Activated naive CD4-positive, alpha-beta T cell treated with Interleukin-2 at 50 U/mL for 16 hours (primary cell): ENCODE results near the gene SETD7.
"Not testable (repeated sequence)": the region's sequence is repeated elsewhere in the genome, so short reads cannot be mapped to it uniquely, and the experiment has no call there.

Experiments used
- DNase-seq: peaks from one replicate; pipeline ENCODE4 v3.0.0-alpha.2; 2020

SETD7 gene

GRCh38 chr4:139506774-139507173 is 49.2 kb downstream of the SETD7 start:
- no peak for DNase-seq

GRCh38 chr4:139503622-139504166 is 52.3 kb downstream of the SETD7 start:
- no peak for DNase-seq

DNA sequence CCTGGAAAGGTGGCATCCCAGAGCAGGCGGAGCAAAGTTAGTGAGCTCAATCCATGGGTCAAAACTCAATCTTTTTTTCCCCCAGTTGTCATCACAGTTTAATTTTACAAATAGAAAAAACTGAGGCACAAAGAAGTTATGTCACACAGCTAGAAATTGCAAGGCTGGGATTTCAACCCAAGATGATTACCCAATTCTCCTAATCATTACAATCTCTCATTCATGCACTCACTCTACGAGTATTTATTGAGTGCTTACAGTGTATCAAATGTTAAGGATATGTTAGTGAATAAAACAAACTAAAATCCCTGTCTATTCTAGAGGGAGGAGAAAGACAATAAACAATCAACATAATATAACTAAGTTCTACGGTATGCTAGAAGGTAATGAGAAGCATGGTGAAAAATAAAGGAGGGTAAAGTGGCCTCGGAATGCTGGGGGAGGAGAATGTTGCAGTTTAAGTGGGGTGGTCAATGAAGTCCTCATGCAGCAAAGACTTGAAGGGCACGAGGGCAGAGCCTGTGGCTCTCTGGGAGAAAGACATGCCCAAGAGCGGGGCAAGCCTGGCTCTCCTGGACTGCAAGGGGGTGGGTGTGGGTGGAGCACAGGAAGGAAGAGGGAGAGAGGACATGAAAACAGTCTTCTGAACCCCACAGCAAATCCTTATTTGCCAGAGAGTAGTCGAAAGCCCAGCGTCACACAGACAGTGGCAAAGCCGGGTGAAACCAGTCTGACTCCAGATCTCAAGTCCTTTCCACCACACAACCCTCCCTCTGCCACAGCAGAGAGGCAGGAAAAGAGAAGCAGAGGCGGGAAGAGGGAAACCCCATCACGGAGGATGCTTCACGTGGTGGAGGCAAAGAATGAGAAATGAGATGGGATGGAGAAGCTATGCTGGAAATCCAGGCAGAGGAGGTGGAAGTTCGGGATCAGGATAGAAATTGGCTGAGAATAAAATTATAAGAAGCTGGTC is 53.8 kb downstream of the SETD7 start:
- DNase-seq = no peak

- no peak for DNase-seq
Observed at GRCh38 chr4:139501527-139501926, 54.5 kb downstream of the SETD7 start.

- no peak for DNase-seq
Observed at GRCh38 chr4:139501117-139501516, 54.9 kb downstream of the SETD7 start.

GRCh38 chr4:139499186-139499585 is 56.8 kb downstream of the SETD7 start:
- DNase-seq = no peak

DNA sequence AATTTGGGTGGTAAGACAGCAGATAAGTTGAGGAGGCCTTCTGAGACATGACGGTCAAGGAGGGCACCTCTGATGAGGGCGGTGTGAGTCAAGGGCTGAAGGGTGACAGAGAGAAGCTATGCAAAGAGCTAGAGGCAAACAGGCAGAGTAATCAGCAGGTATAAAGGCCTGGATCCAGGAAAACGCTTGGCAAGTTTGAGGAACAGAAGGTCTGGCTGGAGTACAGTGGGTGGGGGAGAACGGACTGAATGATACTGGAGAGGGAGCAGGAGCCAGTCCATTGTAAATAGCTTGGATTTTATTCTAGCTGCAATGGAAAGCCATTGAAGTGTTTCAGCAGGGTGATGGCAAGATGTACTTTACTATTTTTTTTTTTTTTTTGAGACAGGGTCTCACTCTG is 62.8 kb downstream of the SETD7 start:
- no peak for DNase-seq

GRCh38 chr4:139492429-139492828 is 63.6 kb downstream of the SETD7 start:
- no peak for DNase-seq

GRCh38 chr4:139489638-139490037 is 66.4 kb downstream of the SETD7 start:
- no peak for DNase-seq

GRCh38 chr4:139488442-139488841 is 67.6 kb downstream of the SETD7 start:
- DNase-seq = no peak

DNA sequence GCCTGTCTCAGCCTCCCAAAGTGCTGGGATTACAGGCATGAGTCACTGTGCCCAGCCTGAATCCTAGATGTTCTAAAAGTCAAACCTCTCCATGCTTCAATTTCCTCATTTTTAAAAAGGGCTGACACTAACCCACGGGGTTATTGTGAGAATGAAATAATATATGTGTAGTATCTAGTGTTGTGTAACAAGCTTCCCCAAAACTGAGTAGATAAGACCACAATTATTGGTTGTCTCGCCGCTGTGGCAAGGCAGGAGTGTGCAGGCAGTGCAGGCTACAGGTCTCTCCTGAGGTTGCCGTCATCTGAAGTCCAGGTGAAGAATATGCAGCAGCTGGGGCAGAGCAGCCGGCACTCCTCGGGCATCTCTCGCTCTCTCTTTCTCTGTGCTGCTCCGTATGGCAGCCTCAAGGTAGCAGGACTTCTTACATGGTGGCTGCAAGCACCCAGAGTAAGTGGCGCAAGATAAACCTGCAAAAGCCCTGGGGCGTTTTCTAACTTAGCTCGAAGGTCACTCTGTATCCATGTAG is 71.2 kb downstream of the SETD7 start:
- DNase-seq = no peak

DNA sequence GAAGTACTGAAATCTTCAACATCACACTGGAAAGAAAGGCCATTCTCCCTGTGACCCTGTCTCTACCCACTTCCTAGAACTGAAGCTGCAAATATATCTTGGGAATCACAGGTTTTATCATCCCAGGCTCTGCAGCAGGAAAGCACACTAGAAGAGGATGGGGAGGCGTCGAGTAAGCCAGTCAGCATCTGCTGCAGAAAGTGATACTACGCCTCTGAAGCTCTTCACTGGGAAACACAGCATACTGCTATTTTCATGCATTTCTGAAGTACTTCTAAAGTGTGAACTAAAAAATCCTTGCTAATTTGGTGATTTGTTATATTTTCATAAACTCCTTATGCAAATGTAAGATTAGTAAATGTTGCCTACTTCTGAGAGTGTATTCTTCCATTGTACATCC is 73.0 kb downstream of the SETD7 start:
- DNase-seq = no peak

GRCh38 chr4:139481465-139481864 is 74.6 kb downstream of the SETD7 start:
- DNase-seq = no peak

GRCh38 chr4:139476363-139476762 is 79.7 kb downstream of the SETD7 start:
- DNase-seq = no peak

GRCh38 chr4:139472852-139473251 is 83.2 kb downstream of the SETD7 start:
- DNase-seq = no peak

GRCh38 chr4:139470997-139471665 is 84.9 kb downstream of the SETD7 start:
- no peak for DNase-seq

DNA sequence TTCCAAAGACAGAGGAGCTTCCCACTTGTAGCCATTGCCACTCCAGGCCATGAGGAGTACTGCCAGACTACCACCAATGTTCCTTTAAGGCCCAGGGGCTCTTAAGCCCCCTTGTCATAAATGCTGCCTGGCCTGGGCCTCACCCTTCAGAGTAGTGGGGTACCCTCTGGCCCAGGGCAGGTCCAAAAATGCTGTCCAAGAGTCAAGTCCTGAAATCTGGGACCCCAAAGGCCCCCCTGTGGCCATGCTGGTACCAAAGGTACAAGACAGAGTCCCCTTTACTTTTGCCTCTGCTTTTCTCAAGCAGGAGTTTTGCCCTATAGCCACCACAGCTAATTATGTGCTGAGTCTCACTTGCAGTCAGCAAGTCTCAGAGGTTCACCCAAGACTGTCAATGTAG is 85.7 kb downstream of the SETD7 start:
- no peak for DNase-seq

DNA sequence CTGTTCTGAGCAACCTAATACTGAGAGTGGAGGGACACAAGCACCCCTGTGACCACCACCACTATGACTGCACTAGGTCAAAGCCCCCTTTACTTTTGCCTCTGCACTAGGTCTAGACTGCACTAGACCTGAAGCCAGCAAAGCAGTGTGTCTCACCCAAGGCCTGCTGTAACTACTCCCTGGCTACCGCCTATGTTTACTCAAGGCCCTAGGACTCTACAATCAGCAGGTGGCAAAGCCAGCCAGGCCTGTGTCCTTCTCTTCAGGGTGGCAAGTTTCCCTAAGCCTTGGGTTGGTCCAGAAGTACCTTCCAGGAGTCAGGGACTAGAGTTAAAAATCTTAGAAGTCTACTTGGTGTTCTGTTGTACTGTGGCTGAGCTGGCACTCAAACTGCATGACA is 86.2 kb downstream of the SETD7 start:
- DNase-seq = no peak

GRCh38 chr4:139469216-139469615 is 86.8 kb downstream of the SETD7 start:
- no peak for DNase-seq

DNA sequence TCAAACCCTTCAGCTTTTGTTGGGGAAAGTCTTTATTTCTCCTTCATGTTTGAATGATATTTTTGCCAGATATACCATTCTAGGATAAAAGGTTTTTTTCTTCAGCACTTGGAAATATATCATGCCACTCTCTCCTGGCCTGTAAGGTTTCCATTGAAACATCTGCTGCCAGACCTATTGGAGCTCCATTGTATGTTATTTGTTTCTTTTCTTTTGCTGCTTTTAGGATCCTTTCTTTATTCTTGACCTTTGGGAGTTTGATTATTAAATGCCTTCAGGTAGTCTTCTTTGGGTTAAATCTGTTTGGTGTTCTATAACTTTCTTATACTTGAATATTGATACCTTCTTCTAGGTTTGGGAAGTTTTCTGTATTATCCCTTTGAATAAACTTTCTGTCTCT is 87.3 kb downstream of the SETD7 start:
- not testable (repeated sequence) for DNase-seq

GRCh38 chr4:139465922-139466321 is 90.1 kb downstream of the SETD7 start:
- DNase-seq = no peak

DNA sequence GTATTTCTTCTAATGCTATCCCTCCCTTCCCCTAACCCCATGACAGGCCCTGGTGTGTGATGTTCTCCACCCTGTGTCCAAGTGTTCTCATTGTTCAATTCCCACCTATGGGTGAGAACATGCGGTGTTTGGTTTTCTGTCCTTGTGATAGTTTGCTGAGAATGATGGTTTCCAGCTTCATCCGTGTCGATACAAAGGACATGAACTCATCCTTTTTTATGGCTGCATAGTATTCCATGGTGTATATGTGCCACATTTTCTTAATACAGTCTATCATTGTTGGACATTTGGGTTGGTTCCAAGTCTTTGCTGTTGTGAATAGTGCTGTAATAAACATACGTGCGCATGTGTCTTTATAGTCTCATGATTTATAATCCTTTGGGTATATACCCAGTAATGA is 91.5 kb downstream of the SETD7 start:
- not testable (repeated sequence) for DNase-seq

DNA sequence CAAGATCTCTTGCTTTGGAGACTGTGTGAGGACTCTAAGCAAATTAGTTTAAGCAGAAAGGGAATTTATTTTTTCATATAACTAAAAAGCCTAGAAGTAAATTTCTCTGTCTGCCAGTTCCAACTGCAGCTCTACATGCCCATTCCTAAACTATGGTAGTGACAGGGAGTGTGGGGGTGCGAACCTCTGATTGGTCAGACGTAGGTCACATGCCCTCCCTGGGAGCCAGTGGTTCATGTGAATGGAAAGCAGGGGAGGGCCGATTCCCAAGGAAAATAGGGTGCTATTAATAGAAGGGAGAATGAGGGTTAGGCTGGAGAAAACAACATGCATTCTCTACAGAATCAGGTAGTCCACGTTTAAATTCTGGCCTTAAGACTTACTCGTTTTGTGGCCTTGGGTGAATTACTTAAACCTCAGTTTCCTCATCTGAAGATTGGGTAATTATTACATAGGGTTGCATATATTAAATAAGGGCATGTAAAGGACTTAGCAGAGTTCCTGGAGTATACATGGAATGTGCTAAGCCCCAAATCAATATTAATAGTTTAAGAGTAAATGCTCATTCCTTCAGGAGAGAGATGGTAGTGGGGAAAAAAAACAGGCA is 94.9 kb downstream of the SETD7 start:
- no peak for DNase-seq
